Measurements from ENCODE around the gene FGF18.

DNA sequence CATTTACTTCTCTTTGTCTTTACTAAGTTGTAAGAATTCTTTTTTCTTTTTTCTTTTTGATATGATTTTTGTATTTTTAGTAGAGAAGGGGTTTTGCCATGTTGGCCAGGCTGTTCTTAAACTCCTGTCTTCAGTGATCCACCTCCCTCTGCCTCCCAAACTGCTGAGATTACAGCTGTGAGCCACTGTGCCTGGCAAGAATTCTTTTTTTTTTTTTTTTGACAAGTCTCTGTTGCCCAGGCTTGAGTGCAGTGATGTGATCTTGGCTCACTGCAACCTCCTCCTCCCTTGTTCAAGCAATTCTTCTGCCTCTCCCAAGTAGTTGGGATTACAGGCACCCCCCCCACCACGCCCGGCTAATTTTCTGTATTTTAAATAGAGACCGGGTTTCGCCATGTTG is 21.8 kb upstream of the FGF18 start:
- TF ChIP-seq EZH2phosphoT487 (IDR thresholded peaks at IDR 0.05; ENCODE audit: insufficient read depth, low read depth) (no peak), EZH2 (IDR thresholded peaks at IDR 0.05; ENCODE audit: insufficient read depth, poor library complexity, severe bottlenecking) (no peak)

Data from GM23248 (cell line).